Femur (tissue), 1 donor: ENCODE measurements around the gene PLEKHA3.
"Not testable (repeated sequence)": the region's sequence is repeated elsewhere in the genome, so short reads cannot be mapped to it uniquely, and the experiment has no call there.

Experiments
- DNase-seq: peaks from one replicate; pipeline ENCODE4 v3.0.0-alpha.2; 2017

Gene PLEKHA3

GRCh38 chr2:178479275-178479616, 1.0 kb upstream of the PLEKHA3 start:
- no peak for DNase-seq

GRCh38 chr2:178479758-178480226, 465 bp upstream of the PLEKHA3 start:
- no peak for DNase-seq

- no peak for DNase-seq
These were observed 2.2 kb downstream of the PLEKHA3 start for GRCh38 chr2:178482437-178482836.

GRCh38 chr2:178484245-178485041, 4.2 kb downstream of the PLEKHA3 start:
- DNase-seq, result no peak

GRCh38 chr2:178485356-178485755, 5.1 kb downstream of the PLEKHA3 start:
- no peak for DNase-seq

GRCh38 chr2:178491612-178492011, 11.4 kb downstream of the PLEKHA3 start:
- DNase-seq, result no peak

GRCh38 chr2:178496049-178496448, 15.8 kb downstream of the PLEKHA3 start:
- no peak for DNase-seq

GRCh38 chr2:178498137-178498536, 17.9 kb downstream of the PLEKHA3 start:
- DNase-seq, result no peak

- DNase-seq, result no peak
These were observed 19.4 kb downstream of the PLEKHA3 start for GRCh38 chr2:178499640-178500039.

GRCh38 chr2:178502751-178503150, 22.5 kb downstream of the PLEKHA3 start:
- no peak for DNase-seq

GRCh38 chr2:178506101-178506500, 25.8 kb downstream of the PLEKHA3 start:
- no peak for DNase-seq

GRCh38 chr2:178506524-178506923, 26.3 kb downstream of the PLEKHA3 start:
- no peak for DNase-seq

GRCh38 chr2:178506949-178507348, 26.7 kb downstream of the PLEKHA3 start:
- DNase-seq, result no peak

- DNase-seq, result no peak
These were observed 28.4 kb downstream of the PLEKHA3 start for GRCh38 chr2:178508646-178509045.

GRCh38 chr2:178510384-178510783, 30.1 kb downstream of the PLEKHA3 start:
- DNase-seq, result no peak

- DNase-seq, result no peak
These were observed 32.2 kb downstream of the PLEKHA3 start for GRCh38 chr2:178512484-178512883.

GRCh38 chr2:178513876-178514275, 33.6 kb downstream of the PLEKHA3 start:
- no peak for DNase-seq

GRCh38 chr2:178514664-178515063, 34.4 kb downstream of the PLEKHA3 start:
- no peak for DNase-seq

GRCh38 chr2:178517496-178517895, 37.2 kb downstream of the PLEKHA3 start:
- no peak for DNase-seq

GRCh38 chr2:178521304-178522150, 41.3 kb downstream of the PLEKHA3 start:
- no peak for DNase-seq

- peak; percentile 90 for DNase-seq
These were observed 42.8 kb downstream of the PLEKHA3 start for GRCh38 chr2:178522950-178523595.

- DNase-seq, result no peak
These were observed 43.4 kb downstream of the PLEKHA3 start for GRCh38 chr2:178523596-178524134.

GRCh38 chr2:178525010-178525409, 44.8 kb downstream of the PLEKHA3 start:
- not testable (repeated sequence) for DNase-seq
